ENCODE measurements around the gene LIPM. TPM values are rescaled to one million over a fixed set of nuclear protein-coding genes. Genes with fewer than 3 reads are reported as not detected.

LIPM gene
- total and polyA plus RNA-seq, 8 donors: not detected

- 61 to 77% methylated on average over 2 of the region's 2 CpGs for WGBS, 2 donors
- Histone ChIP-seq H3K27ac (no peak overlapping the region), H3K27me3 (no peaks in the 10 kb centered on the region), H3K4me3 (no peak overlapping the region), H3K4me1 (no peaks in the 10 kb centered on the region), H3K9me3 (no peaks in the 10 kb centered on the region), H3K36me3 (no peaks in the 10 kb centered on the region)
- TF ChIP-seq CTCF (IDR thresholded peaks at IDR 0.05): no peak
- FAIRE-seq: no peak
- no peak for ATAC-seq
- no peak for DNase-seq
- intact Hi-C loops (cut with DNase I): no loop called here
These were observed 8.7 kb upstream of the LIPM start for GRCh38 chr10:88793712-88794299.

- FAIRE-seq (no peak), ATAC-seq (no peak), DNase-seq (no peak)
- H3K4me3 ChIP-seq: no peak overlapping the region
- H3K9me3 ChIP-seq: no peaks in the 10 kb centered on the region
- H3K27me3 ChIP-seq: no peaks in the 10 kb centered on the region
- no peak for TF ChIP-seq CTCF (IDR thresholded peaks at IDR 0.05)
- intact Hi-C loops (cut with DNase I): no loop called here
- H3K4me1 ChIP-seq: no peaks in the 10 kb centered on the region
- 62 to 64% methylated on average over 1 of the region's 1 CpG for WGBS, 2 donors
- H3K36me3 ChIP-seq: no peaks in the 10 kb centered on the region
- H3K27ac ChIP-seq: no peak overlapping the region
These were observed 7.8 kb upstream of the LIPM start for GRCh38 chr10:88794731-88795130.

- FAIRE-seq (no peak), ATAC-seq (no peak)
- WGBS, 2 donors: 77 to 87% methylated on average over 2 of the region's 2 CpGs
These were observed 2.1 kb upstream of the LIPM start for GRCh38 chr10:88800152-88801125.

GRCh38 chr10:88803641-88804040, 1.1 kb downstream of the LIPM start:
- Histone ChIP-seq H3K27me3 (no peaks in the 10 kb centered on the region), H3K4me3 (no peak overlapping the region), H3K36me3 (no peaks in the 10 kb centered on the region), H3K9me3 (no peaks in the 10 kb centered on the region), H3K4me1 (no peaks in the 10 kb centered on the region), H3K27ac (no peak overlapping the region)
- FAIRE-seq: no peak
- ATAC-seq: no peak
- DNase-seq: no peak
- no peak for TF ChIP-seq CTCF (IDR thresholded peaks at IDR 0.05)
- intact Hi-C loops (cut with DNase I): no loop called here
- 81 to 93% methylated on average over 2 of the region's 2 CpGs for WGBS, 2 donors

More at GRCh38 chr10:88800152-88801125, 2.1 kb upstream of the LIPM start:
- H3K4me3 ChIP-seq: no peak overlapping the region
- intact Hi-C loops (cut with DNase I): no loop called here
- no peaks in the 10 kb centered on the region for H3K9me3 ChIP-seq
- H3K27me3 ChIP-seq: no peaks in the 10 kb centered on the region
- no peaks in the 10 kb centered on the region for H3K36me3 ChIP-seq
- TF ChIP-seq CTCF (IDR thresholded peaks at IDR 0.05): no peak
- H3K27ac ChIP-seq: no peak overlapping the region
- DNase-seq: no peak
- H3K4me1 ChIP-seq: no peaks in the 10 kb centered on the region

Data from pancreas (tissue), 10 donors.